LNCaP clone FGC (cell line): Measurements from ENCODE around the gene BCL11B.

Source experiments
- DNase-seq: peaks from one replicate; pipeline ENCODE4 v3.0.0-alpha.2; 2011; ENCODE audit warnings: low read depth
- H3K4me3 ChIP-seq: 2 replicates; pipeline ENCODE4 v1.5.1; 2011; ENCODE audit warnings: mild to moderate bottlenecking, low read depth, low read length, control low read depth
- CTCF ChIP-seq: IDR thresholded peaks from 2 replicates; pipeline ENCODE4 v1.5.1; 2012; ENCODE audit warnings: mild to moderate bottlenecking; ENCODE audit not compliant: control insufficient read depth, insufficient read depth; ENCODE audit errors: extremely low read depth

BCL11B gene

GRCh38 chr14:99175331-99176155, 96.5 kb downstream of the BCL11B start:
- TF ChIP-seq CTCF: no peak
- DNase-seq: no peak
- no peak overlapping the region for H3K4me3 ChIP-seq

- H3K4me3 ChIP-seq: no peak overlapping the region
- no peak for DNase-seq
- no peak for TF ChIP-seq CTCF
These were observed 97.2 kb downstream of the BCL11B start for GRCh38 chr14:99174770-99175319.

- DNase-seq: no peak
- H3K4me3 ChIP-seq: no peak overlapping the region
- TF ChIP-seq CTCF: no peak
These were observed 97.8 kb downstream of the BCL11B start for GRCh38 chr14:99174081-99174769.

GRCh38 chr14:99173506-99173905, 98.5 kb downstream of the BCL11B start:
- no peak for TF ChIP-seq CTCF
- DNase-seq: no peak

GRCh38 chr14:99173086-99173485, 98.9 kb downstream of the BCL11B start:
- no peak for TF ChIP-seq CTCF
- H3K4me3 ChIP-seq: no peak overlapping the region
- DNase-seq: no peak

More at GRCh38 chr14:99173506-99173905, 98.5 kb downstream of the BCL11B start:
- no peak overlapping the region for H3K4me3 ChIP-seq

GRCh38 chr14:99171396-99171795, 100.6 kb downstream of the BCL11B start:
- no peak for DNase-seq
- TF ChIP-seq CTCF: no peak
- H3K4me3 ChIP-seq: no peak overlapping the region
